GM18505 (cell line): ENCODE measurements around the gene C1orf185.
"Not testable (repeated sequence)": the region's sequence is repeated elsewhere in the genome, so short reads cannot be mapped to it uniquely, and the experiment has no call there.

ENCODE experiments used
- ATAC-seq: cut with Tn5 transposase; IDR thresholded peaks from one replicate; pipeline ENCODE4 v1.9.1; 2021; ENCODE audit not compliant: unreplicated experiment
- POLR2A ChIP-seq: IDR thresholded peaks from 4 replicates; pipeline ENCODE4 v1.6.1; 2011; ENCODE audit warnings: borderline replicate concordance; ENCODE audit not compliant: insufficient read depth, insufficient read length; ENCODE audit errors: extremely low read depth

Gene C1orf185

GRCh38 chr1:51097171-51097570 is 4.9 kb upstream of the C1orf185 start:
- no peak for ATAC-seq
- TF ChIP-seq POLR2A, result no peak

DNA sequence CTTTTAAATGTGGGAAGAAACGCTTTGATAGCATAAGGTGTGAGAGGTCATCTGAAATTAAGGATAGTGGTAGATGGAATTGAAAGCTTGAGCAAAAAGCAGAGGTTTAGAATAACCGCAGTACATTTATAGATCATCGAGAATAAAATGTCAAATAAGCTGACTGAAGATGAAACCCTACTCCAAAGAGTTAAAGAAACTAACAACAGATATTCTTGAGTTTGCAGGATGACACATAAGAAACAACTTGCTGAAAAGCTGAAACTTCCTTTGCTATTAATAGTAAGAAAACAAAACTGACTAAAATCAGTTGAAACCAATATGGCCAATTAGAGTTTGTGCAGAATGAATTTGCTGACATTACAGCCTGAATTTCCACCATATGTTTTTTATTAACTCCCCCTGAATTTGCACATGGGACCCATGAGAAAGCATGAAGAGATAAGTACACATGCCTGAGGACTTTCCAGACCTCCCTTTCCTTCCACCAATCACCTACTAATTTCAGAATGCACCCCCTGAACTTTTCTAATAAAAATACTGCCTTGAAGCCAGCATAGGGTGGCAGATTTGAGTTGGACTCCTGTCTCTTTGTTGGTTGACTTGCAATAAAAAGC is 1.7 kb upstream of the C1orf185 start:
- TF ChIP-seq POLR2A, result no peak
- ATAC-seq, result no peak

DNA sequence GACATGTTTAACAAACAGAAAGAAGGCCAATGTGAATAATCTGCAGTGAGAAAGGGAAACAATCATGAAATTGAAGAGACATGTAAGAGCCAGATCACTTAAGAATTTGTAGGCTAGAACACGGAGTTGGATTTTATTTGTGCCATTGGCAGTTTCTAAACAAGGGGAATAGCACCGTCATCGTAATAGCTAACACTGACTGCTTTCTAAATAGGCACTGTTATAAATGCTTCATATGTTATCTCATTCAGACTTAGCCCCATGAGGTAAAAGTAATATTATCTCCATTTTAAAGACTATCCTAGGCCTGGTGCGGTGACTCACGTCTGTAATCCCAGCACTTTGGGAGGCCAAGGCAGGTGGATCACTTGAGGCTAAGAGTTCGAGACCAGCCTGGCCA is 12.1 kb downstream of the C1orf185 start:
- ATAC-seq, result no peak
- TF ChIP-seq POLR2A, result no peak

DNA sequence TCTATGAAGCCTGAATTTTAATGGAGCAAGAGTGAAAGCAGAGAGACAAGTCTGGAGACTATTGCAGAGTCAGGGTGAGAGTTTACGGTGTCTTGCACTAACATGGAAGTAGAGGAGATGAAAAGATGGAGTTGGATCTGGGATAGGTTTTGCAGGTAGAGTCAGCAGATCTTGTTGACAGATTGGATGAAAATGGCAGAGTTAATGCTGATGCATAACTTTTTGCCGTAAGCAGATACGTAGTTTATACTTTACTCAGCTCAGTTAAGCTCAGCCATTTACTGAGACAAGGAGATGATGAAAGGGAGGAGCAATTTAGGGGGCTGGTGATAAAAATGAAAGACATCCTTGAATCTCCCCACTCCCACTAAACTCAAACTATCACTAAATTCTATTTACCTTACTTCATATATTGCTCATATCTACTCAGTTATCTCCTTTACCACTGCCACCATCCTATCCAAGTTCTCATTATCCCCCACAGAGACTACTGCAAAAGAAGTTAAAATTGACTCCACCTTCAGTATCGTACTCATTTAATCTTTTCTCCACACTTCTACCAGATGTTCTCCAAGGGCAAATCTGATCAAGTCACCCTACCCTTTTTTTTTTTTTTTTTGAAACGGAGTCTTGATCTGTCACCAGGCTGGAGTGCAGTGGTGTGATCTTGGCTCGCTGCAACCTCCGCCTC is 13.8 kb downstream of the C1orf185 start:
- ATAC-seq, result no peak
- no peak for TF ChIP-seq POLR2A

GRCh38 chr1:51119331-51119730 is 17.3 kb downstream of the C1orf185 start:
- ATAC-seq, result no peak
- TF ChIP-seq POLR2A, result no peak

- TF ChIP-seq POLR2A, result no peak
- ATAC-seq, result no peak
Measured at GRCh38 chr1:51120629-51121028, 18.6 kb downstream of the C1orf185 start.

GRCh38 chr1:51127152-51127551 is 25.1 kb downstream of the C1orf185 start:
- not testable (repeated sequence) for ATAC-seq

GRCh38 chr1:51131185-51131584 is 29.2 kb downstream of the C1orf185 start:
- no peak for ATAC-seq
- TF ChIP-seq POLR2A, result no peak

- TF ChIP-seq POLR2A, result no peak
- ATAC-seq, result no peak
Measured at GRCh38 chr1:51133045-51133444, 31.0 kb downstream of the C1orf185 start.

DNA sequence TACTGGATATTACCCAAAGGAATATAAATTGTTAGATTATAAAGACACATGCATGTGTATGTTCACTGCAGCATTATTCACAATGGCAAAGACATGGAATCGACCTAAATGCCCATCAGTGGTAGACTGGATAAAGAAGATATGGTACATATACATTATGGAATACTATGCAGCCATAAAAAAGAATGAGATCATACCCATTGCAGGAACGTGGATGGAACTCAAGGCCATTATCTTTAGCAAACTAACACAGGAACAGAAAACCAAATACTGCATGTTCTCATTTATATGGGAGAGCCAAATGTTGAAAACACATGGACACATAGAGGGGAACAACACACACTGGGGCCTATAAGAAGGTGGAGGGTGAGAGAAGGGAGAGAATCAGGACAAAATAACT is 35.7 kb downstream of the C1orf185 start:
- not testable (repeated sequence) for ATAC-seq

DNA sequence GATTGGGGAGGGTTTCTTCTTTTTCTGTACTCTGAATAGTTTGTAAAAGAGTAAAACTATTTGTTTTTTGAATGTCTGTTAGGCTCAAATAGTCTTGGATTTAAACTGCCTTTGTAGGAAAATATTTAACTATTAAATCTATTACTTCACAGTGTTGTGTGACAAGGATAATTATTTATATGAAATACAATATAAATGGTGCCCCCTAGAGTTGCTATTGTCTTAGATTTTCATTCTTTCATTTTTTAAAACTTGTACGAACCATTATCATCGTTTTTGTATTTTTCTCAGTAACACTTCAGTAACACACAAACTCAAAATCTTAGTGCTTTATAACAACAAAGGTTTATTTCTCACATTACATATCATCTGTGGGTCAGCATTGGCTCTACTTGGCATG is 37.4 kb downstream of the C1orf185 start:
- no peak for TF ChIP-seq POLR2A
- ATAC-seq, result no peak

GRCh38 chr1:51147394-51147793 is 45.4 kb downstream of the C1orf185 start:
- no peak for ATAC-seq
- TF ChIP-seq POLR2A, result no peak

DNA sequence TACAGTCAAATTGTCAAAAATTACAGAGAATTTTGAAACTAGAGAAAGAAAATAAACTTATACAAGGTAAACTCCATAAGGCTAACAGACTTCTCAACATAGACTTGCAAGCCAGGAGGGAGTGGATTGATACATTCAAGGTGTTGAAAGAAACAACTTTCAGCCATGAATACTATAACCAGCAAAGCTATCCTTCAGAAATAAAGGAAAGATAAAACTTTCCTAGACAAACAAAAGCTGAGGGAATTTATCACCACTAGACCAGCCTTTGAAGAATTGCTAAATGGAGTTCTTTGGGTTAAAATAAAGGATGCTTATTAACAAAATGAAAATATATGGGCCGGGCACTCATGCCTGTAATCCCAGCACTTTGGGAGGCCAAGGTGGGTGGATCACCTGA is 52.7 kb downstream of the C1orf185 start:
- TF ChIP-seq POLR2A, result no peak
- no peak for ATAC-seq

DNA sequence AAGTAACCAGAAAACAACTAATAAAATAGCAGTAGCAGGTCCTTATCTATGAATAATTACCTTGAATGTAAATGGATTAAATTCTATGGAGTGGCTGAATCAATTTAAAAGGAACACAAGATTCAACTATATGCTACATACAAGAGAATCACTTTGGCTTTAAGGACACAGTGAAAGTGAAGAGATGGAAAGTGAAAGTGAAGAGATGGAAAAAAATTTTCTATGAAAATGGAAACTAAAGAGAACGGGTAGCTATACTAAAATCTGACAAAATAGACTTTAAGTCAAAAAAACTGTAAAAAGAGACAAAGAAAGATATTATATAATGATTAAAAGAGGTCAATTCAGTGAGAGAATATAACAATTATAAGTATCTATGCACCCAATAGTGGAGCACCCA is 54.7 kb downstream of the C1orf185 start:
- no peak for ATAC-seq
- no peak for TF ChIP-seq POLR2A

GRCh38 chr1:51157395-51157794 is 55.4 kb downstream of the C1orf185 start:
- no peak for TF ChIP-seq POLR2A
- ATAC-seq, result no peak
